Activated T-cell treated with anti-CD3 and anti-CD28 coated beads, Interleukin-2, amount 50 U/mL, for 48 hours (primary cell): ENCODE data around the gene COL13A1.

Experiments
- DNase-seq, 2 experiments: peaks; one replicate each; pipeline ENCODE4 v3.0.0-alpha.2; 2020

The COL13A1 gene

DNA sequence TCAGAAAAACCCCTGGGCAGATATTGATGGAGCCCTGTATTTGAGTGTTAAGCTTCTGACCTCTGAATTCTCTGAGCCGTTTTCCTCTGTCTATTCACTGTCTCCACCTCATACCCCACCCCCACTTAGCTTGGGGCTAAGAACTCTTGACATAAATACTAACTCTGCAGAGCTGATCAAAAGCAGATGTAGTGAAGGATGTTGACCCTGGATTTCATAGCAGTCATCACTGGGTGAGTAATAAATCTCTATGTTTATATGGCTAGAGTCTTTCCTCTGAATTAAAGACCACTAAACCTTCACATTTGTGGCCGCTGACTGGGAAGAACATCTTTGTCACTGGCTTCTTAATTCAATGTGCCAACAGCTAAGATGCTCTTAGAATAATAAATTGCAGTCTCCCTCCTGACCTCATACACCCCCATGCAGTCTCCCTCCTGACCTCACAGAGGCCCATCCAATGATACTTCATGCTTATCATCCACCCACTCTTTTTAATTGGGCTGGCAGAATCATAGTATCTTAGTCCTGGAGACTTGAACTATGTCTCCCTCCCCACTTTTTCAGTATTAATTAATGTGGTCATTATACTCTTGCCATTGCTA lies 172.9 kb downstream of the COL13A1 start:
- no peak for DNase-seq

DNA sequence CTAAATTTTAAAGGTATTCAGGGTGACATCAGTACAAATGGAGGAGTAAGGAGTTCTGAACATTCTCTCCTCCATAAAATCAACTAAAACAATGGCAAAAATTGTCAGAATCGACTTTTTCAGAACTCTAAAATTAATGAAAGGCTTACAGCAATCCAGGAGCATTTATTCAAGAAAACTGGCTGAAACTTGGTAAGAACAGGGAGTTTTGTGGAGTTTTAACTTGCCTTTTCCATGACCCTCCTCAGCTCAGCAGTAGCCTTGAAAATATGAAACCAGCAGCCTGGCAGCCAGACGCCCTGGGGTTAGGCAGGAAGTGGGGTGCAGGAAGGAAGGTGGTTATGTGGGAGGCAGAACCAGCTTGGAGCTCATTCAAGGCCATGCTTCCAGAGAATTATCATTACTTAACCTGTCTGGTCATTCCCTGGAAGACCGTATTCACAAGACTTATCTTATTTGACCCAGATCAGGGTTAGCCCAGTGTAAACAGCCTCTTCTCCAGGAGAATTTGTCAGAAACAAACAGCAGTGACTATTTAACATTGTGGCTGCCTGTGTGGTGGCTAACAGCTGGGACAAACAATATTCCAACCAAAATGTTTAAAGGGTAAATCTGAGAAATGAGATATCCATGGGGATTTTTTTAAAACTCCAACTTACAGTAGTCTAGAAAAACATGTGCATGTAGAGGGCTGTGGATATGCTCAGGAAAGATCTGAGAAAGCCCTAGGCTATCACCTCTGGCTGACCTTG lies 175.3 kb downstream of the COL13A1 start:
- no peak for DNase-seq

DNA sequence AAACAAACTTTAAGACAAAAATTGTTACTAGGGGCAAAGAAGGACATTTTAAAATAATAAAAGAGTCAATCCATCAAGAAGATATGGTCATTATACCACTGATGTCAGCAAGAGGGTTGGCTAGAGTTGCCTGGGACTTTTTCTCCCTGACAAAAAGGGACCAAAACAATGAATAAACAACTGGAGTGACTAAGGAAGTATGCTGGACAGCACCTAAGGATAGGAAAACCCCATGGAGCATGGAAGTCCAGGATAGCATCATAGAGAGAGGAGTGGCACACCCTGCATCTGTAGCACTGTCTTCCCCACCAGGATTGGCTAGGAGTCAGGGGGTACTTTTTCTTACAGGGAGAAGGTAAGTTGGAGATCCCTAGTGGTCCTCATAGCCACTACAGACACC lies 177.5 kb downstream of the COL13A1 start:
- no peak for DNase-seq

DNA sequence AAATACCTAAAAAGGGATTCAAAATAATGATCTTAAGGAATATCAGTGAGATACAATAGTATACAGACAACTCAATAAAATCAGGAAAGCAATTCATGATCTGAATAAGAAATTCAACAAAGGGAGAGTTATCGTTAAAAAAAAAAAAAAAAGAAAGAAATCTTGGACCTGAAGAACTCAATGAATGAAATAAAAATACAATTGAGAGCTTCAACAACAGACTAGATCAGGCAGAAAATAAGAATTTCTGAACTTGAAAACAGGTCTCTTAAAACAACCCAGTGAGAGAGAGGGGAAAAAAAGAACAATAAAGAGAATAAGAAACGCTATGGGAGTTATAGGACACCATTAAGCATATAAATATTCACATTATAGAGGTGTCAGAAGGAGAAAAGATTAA lies 179.0 kb downstream of the COL13A1 start:
- no peak for DNase-seq

- DNase-seq, result no peak
These were observed 186.4 kb downstream of the COL13A1 start for GRCh38 chr10:69988094-69988493.

DNA sequence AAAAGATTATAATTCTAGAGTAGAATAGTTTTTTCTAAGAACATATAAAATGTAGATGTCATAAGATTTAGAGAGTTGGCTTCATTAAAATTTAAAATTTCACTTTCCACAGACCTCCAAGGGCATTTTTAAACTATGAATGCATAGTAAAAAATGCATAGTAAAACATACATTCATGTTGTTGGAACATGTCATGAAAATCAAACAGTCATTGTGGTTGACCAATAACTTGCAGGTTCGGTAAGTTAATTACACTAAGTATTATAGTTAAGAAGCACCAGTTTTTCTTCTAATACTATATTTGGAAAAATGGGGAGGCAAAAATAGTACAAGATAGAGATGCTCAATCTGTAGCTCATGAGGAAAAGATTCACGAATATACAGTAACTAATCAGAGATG lies 189.4 kb downstream of the COL13A1 start:
- DNase-seq, result no peak

DNA sequence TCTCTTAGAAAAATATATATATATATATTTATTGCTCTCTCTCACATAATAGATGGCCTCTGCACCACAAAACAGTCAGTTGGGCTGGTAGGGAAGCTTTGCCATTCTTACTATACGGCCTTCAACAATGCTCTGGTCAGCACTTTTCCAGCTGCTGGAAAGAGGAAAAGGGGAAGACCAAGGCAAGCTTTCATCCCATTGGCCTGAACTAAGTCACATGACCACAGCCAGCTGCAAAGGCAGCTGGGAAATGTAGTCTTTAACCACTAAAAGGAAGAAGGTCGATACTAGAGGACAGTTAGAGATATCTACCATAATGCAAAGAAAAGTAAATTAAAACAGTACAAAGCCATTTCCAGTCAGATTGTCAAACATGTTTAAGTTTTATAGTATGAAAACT lies 192.6 kb downstream of the COL13A1 start:
- DNase-seq, result peak; percentile 18 to 20

DNA sequence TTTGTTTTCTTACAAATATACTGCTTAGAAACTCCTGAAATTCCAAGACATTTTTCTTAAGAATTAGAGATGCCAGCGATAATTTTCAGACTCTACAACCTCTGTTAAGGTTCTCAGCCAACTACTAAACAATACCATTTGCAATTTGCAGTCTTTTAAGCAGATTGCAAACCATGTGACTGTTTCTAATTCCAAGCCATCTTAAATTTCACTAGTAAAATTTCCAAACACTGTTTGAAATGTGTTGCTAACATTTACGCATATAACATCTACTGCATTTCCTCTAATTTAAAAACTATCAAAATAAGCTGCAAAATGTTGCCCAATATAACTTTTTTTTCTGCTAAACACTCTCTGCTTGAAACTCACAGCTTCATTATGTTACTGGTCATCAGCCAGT lies 194.9 kb downstream of the COL13A1 start:
- no peak for DNase-seq

GRCh38 chr10:70000262-70000661 lies 198.6 kb downstream of the COL13A1 start:
- DNase-seq, result no peak

GRCh38 chr10:70007116-70007820 lies 205.6 kb downstream of the COL13A1 start:
- no peak for DNase-seq
